ENCODE data around the gene MPL. TPM values are rescaled to one million over a fixed set of nuclear protein-coding genes. Genes with fewer than 3 reads are reported as not detected.

MPL gene
- total and polyA plus RNA-seq, 2 of the 8 experiments (the other 6 are each of a cell fraction or from before 2014, with no cell fraction given), result 0.08 TPM; not detected in 1

DNA sequence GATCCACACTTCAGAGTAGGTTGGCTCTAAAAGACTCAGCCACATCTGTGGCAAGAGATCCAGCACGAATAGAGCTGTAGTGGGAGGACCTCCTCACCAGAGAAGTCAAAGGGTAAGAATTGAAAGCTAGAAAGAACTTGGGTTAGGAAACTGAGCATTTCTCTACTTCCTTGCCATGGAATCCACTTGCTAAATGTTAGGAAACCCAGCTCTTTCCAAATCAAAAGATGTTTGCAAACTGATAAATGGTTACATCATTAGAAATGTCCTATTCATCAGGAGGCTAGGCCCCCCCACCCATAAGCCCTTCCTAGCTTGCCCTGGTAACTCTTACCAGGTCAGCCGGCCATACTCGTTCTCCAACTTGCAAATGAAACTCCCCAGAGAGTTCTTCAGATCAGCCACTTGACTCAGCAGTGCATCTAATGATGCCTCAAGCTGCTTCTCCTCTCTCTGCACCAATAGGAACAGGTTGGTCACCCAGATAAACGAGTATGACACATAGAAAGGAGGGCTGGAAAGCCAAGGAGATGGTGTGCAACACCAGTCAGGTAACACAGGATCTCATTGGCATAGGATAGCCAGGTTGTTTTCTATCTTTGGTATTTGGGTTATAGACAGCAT, 50.5 kb downstream of the MPL start:
- 92% methylated on average over 4 of the region's 4 CpGs; no CpG with 5 or more reads in 1 of the 2 experiments for WGBS, 2 experiments (ENCODE audit: extremely low coverage in 1 of 2, insufficient coverage in 1 of 2, insufficient read length in 1 of 2, insufficient replicate concordance in 2 of 2, low coverage in 1 of 2, low lambda C conversion rate in 2 of 2, missing lambda C conversion rate in 1 of 2)
- Histone ChIP-seq H3K23me2 (ENCODE audit: low read depth, low read length) (peaks cover 3% of the 10 kb centered on the region), H3K9ac (replicated peaks in 1 of 4; ENCODE audit: extremely low read depth in 1 of 4, low read depth in 3 of 4, low read length in 3 of 4) (no peak overlapping the region), H2BK15ac (ENCODE audit: low read length) (no peak overlapping the region), H2AK5ac (ENCODE audit: low read depth, low read length) (no peak overlapping the region), H3K36me3 (ENCODE audit: control insufficient read depth in 2 of 4, insufficient read depth in 4 of 4, low read length in 3 of 4) (peaks cover 9 to 49% (median 35%) of the 10 kb centered on the region in 4 experiments), H3K14ac (ENCODE audit: insufficient read length) (no peak overlapping the region), H2BK12ac (ENCODE audit: low read depth, low read length) (no peak overlapping the region), H3K56ac (replicated peaks; ENCODE audit: insufficient read length, low read depth, low read length) (no peak overlapping the region), H3K4me3 (ENCODE audit: extremely low read depth in 1 of 4, insufficient read depth in 2 of 4, low read depth in 3 of 4, low read length in 4 of 4) (no peak overlapping the region), H2AFZ (ENCODE audit: low read length) (no peak overlapping the region), H4K20me1 (replicated peaks in 1 of 2; ENCODE audit: control insufficient read depth in 1 of 2, insufficient read depth in 2 of 2, low read length in 2 of 2) (peaks cover 1 to 4% of the 10 kb centered on the region in 2 experiments), H3K9me3 (ENCODE audit: insufficient read depth in 2 of 2, low read depth in 1 of 2, low read length in 1 of 2) (no peaks in the 10 kb centered on the region), H2BK20ac (ENCODE audit: low read length) (no peak overlapping the region), H2BK120ac (replicated peaks; ENCODE audit: low read depth, low read length) (no peak overlapping the region), H3K4ac (replicated peaks; ENCODE audit: insufficient read length, low read depth, low read length) (no peak overlapping the region), H3K18ac (ENCODE audit: extremely low read depth, low read length) (no peak overlapping the region), H4K91ac (replicated peaks; ENCODE audit: insufficient read length, low read length) (no peak overlapping the region), H4K8ac (ENCODE audit: extremely low read depth, insufficient read depth, low read length) (no peak overlapping the region; the same call in 1 of the 2 replicates), H2BK5ac (ENCODE audit: low read depth, low read length) (no peak overlapping the region), H3K23ac (ENCODE audit: insufficient read length) (no peak overlapping the region), H3K4me1 (replicated peaks in 1 of 4; ENCODE audit: control insufficient read depth in 3 of 4, insufficient read depth in 4 of 4, low read length in 3 of 4) (peaks cover 0 to 8% (median 4%) of the 10 kb centered on the region in 4 experiments; a peak in 4 of 7 replicates), H3K79me1 (ENCODE audit: low read depth, low read length) (peaks cover 2% of the 10 kb centered on the region; the same call in 1 of the 2 replicates), H4K5ac (ENCODE audit: insufficient read length, low read depth, low read length) (no peak overlapping the region), H3K27me3 (replicated peaks in 1 of 4; ENCODE audit: control insufficient read depth in 3 of 4, extremely low read depth in 1 of 4, insufficient read depth in 3 of 4, low read length in 3 of 4) (no peaks in the 10 kb centered on the region), H3K4me2 (ENCODE audit: insufficient read depth in 1 of 2, low read depth in 2 of 2, low read length in 2 of 2) (peak overlapping the region in 1 of 2 experiments; percentile 92; a peak in 1 of 4 replicates), H3K79me2 (ENCODE audit: control insufficient read depth in 1 of 2, insufficient read depth in 2 of 2, low read length in 2 of 2) (peaks cover 7 to 20% of the 10 kb centered on the region in 2 experiments; a peak in 3 of 4 replicates), H3K27ac (ENCODE audit: low read depth, low read length) (no peak overlapping the region)
- DNase-seq (ENCODE audit: low read depth in 1 of 2, low spot score in 2 of 2), result no peak
- CTCF ChIA-PET (ENCODE audit: partially characterized antibody), result interaction anchor here (0.6 to 1.9 kb wide), 7 partner anchors 12 to 151 kb away, joined by 3 to 6 read pairs (median 3); partner anchors contain the start of gene ELOVL1
- POLR2A ChIA-PET (ENCODE audit: partially characterized antibody), result interaction anchor here (1.3 to 5.2 kb wide), 8 partner anchors 8 to 170 kb away, joined by 3 to 38 read pairs (median 6); partner anchors contain the start of genes CDC20 and ELOVL1
- no peak for TF ChIP-seq SIRT6 (IDR thresholded peaks at IDR 0.05; ENCODE audit: low read length)
- no peak for TF ChIP-seq CBX5 (IDR thresholded peaks at IDR 0.05; ENCODE audit: low read depth, low read length)
- TF ChIP-seq KDM4A (IDR thresholded peaks at IDR 0.05; ENCODE audit: low read depth, low read length, severe bottlenecking), result no peak
- no peak for FAIRE-seq
